Gastroesophageal sphincter (tissue), 3 donors: ENCODE data around the gene SGPL1.
"Not testable (repeated sequence)": the region's sequence is repeated elsewhere in the genome, so short reads cannot be mapped to it uniquely, and the experiment has no call there.

Source experiments
- CTCF ChIP-seq, 4 experiments: fragments of 200-600 bp in 2 of 4; fragments of 450-650 bp in 2 of 4; sonication (generic) in 1 of 4; IDR thresholded peaks; one replicate each; pipeline ENCODE4 v1.5.1; 2017 to 2019; ENCODE audit warnings: antibody characterized with exemption in 4 of 4, mild to moderate bottlenecking in 2 of 4, moderate library complexity in 2 of 4
- EP300 ChIP-seq: sonication (generic); formaldehyde crosslinking; IDR thresholded peaks from one replicate; pipeline ENCODE4 v1.6.1; 2017; ENCODE audit warnings: antibody characterized with exemption, mild to moderate bottlenecking
- POLR2A ChIP-seq, 2 donors: fragments of 450-650 bp; IDR thresholded peaks; one replicate each; pipeline ENCODE4 v1.6.1; 2017; ENCODE audit warnings: antibody characterized with exemption in 2 of 2, mild to moderate bottlenecking in 2 of 2, moderate library complexity in 1 of 2

- TF ChIP-seq CTCF (IDR thresholded peaks at IDR 0.05); EP300; POLR2A (IDR thresholded peaks at IDR 0.05): not testable (repeated sequence)
These were observed 45.9 kb downstream of the SGPL1 start for GRCh38 chr10:70861495-70862197.
